K562 (cell line): ENCODE data around the gene TCEANC. TPM values are rescaled to one million over a fixed set of nuclear protein-coding genes. Genes with fewer than 3 reads are reported as not detected.

Source experiments
- ATAC-seq: fragments of 200-7000 bp; cut with Tn5 transposase; 3 replicates; pipeline ENCODE4 v1.9.1; 2020; ENCODE audit warnings: moderate library complexity
- BruUV-seq: library from RNA; stranded (reverse); fragments of 400-500 nt; replicated peaks from 2 replicates; lab custom pipeline; 2021; lab: Mats Ljungman, UMichigan
- CTCF ChIA-PET: fragments of 300-600 bp; formaldehyde crosslinking; extraction: SDS; loops from one replicate; lab custom pipeline; 2021; ENCODE audit warnings: low intra/inter-chr PET ratio; lab: Yijun Ruan, JAX
- POLR2A ChIA-PET: fragments of 300-600, 350-650 bp; sonication (Branson Sonifier 250); formaldehyde crosslinking; extraction: SDS; loops from one replicate; lab custom pipeline; 2021; ENCODE audit warnings: antibody characterized with exemption, inconsistent platforms; lab: Yijun Ruan, JAX
- DNase-seq, 4 experiments: peaks; one replicate each; pipeline versions ENCODE4 v3.0.0 to v3.0.0-alpha.2; 2011 to 2018; ENCODE audit warnings: low spot score in 3 of 4, mixed read lengths in 3 of 4; ENCODE audit errors: extremely low read depth in 1 of 4
- FAIRE-seq: peaks from 2 replicates; lab custom pipeline; 2011; peaks lifted over from hg19 to GRCh38; lab: Jason Lieb, UNC
- H2AFZ ChIP-seq: 2 replicates; pipeline ENCODE4 v1.6.0; 2011; ENCODE audit warnings: low read depth, low read length, control low read depth, inconsistent platforms
- H3K27ac ChIP-seq: fragments of 200-600 bp; 3 replicates; pipeline ENCODE4 v1.8.0; 2011; ENCODE audit warnings: low read depth, mild to moderate bottlenecking, control low read depth, inconsistent platforms, low read length, moderate library complexity, mixed read lengths; ENCODE audit errors: extremely low read depth
- H3K27me3 ChIP-seq, 2 experiments: fragments of 300-600 bp in 1 of 2; 2 replicates in 1 of 2; 3 replicates in 1 of 2; pipeline versions ENCODE4 v1.6.0 to v1.8.0; 2011; ENCODE audit warnings: inconsistent platforms in 2 of 2, low read length in 2 of 2, mild to moderate bottlenecking in 1 of 2, mixed read lengths in 1 of 2, moderate library complexity in 1 of 2; ENCODE audit not compliant: control insufficient read depth in 2 of 2, insufficient read depth in 2 of 2
- H3K36me3 ChIP-seq: fragments of 300-600 bp; 3 replicates; pipeline ENCODE4 v1.8.0; 2011; ENCODE audit warnings: mild to moderate bottlenecking, low read length, inconsistent platforms; ENCODE audit not compliant: control insufficient read depth, insufficient read depth
- H3K4me1 ChIP-seq, 2 experiments: fragments of 200-600 bp in 1 of 2; replicated peaks in 1 of 2; 2 replicates in 1 of 2; 3 replicates in 1 of 2; pipeline versions ENCODE4 v1.5.1 to v1.8.0; 2011; ENCODE audit warnings: inconsistent platforms in 2 of 2, low read length in 2 of 2, mild to moderate bottlenecking in 1 of 2, mixed read lengths in 1 of 2, moderate library complexity in 1 of 2; ENCODE audit not compliant: control insufficient read depth in 2 of 2, insufficient read depth in 2 of 2
- H3K4me2 ChIP-seq: 2 replicates; pipeline ENCODE4 v1.6.1; 2011; ENCODE audit warnings: low read length, control low read depth, inconsistent platforms, mixed read lengths; ENCODE audit not compliant: insufficient read depth
- H3K4me3 ChIP-seq: fragments of 200-600 bp; sonication (generic), shearing (Covaris generic); 2 replicates; pipeline ENCODE4 v1.5.1; 2016; ENCODE audit warnings: control low read depth, inconsistent platforms
- H3K79me2 ChIP-seq: fragments of 200-600 bp; 3 replicates; pipeline ENCODE4 v1.8.0; 2011; ENCODE audit warnings: low read length, inconsistent platforms; ENCODE audit not compliant: control insufficient read depth, insufficient read depth
- H3K9ac ChIP-seq, 2 experiments: 2 replicates each; pipeline versions ENCODE4 v1.6.0 to v1.6.1; 2011; ENCODE audit warnings: low read depth in 2 of 2, low read length in 2 of 2, control low read depth in 1 of 2, inconsistent platforms in 1 of 2, mild to moderate bottlenecking in 1 of 2, mixed read lengths in 1 of 2; ENCODE audit not compliant: insufficient read depth in 1 of 2
- H3K9me1 ChIP-seq: one replicate; pipeline ENCODE4 v1.6.0; 2011; ENCODE audit warnings: inconsistent platforms, mild to moderate bottlenecking, low read length, moderate library complexity; ENCODE audit not compliant: control insufficient read depth, insufficient read depth
- H3K9me3 ChIP-seq: replicated peaks from 2 replicates; pipeline ENCODE4 v1.5.1; 2011; ENCODE audit warnings: low read depth, low read length, inconsistent platforms; ENCODE audit not compliant: control insufficient read depth, insufficient read depth
- H4K20me1 ChIP-seq: replicated peaks from 2 replicates; pipeline ENCODE4 v1.6.1; 2011; ENCODE audit warnings: low read length, inconsistent platforms, mixed read lengths; ENCODE audit not compliant: control insufficient read depth, insufficient read depth
- ARID2 ChIP-seq: fragments of 450-650 bp; IDR thresholded peaks from 2 replicates; pipeline ENCODE4 v1.6.1; 2017; ENCODE audit warnings: antibody characterized with exemption, mild to moderate bottlenecking
- ARNT ChIP-seq, 2 experiments: fragments of 450-650 bp; IDR thresholded peaks; 2 replicates each; pipeline ENCODE4 v1.6.1; 2016; ENCODE audit warnings: mild to moderate bottlenecking in 1 of 2
- CBFA2T2 ChIP-seq: fragments of 450-650 bp; conservative IDR thresholded peaks from 2 replicates; pipeline ENCODE4 v1.6.1; 2017; ENCODE audit warnings: mild to moderate bottlenecking
- E2F6 ChIP-seq, 2 experiments: IDR thresholded peaks; 2 replicates each; pipeline ENCODE4 v1.6.1; 2011; ENCODE audit warnings: borderline replicate concordance in 1 of 2, control low read depth in 1 of 2, low read depth in 1 of 2, low read length in 1 of 2, mild to moderate bottlenecking in 1 of 2, mixed read lengths in 1 of 2, moderate library complexity in 1 of 2; ENCODE audit not compliant: insufficient read depth in 1 of 2, insufficient read length in 1 of 2, poor library complexity in 1 of 2, severe bottlenecking in 1 of 2; ENCODE audit errors: extremely low read depth in 1 of 2
- FOXM1 ChIP-seq, 2 experiments: fragments of 450-650 bp in 1 of 2; sonication (generic) in 1 of 2; formaldehyde crosslinking in 1 of 2; IDR thresholded peaks; 2 replicates each; pipeline versions ENCODE4 v1.6.1 to v1.9.0; 2017 to 2022; ENCODE audit warnings: low read depth in 2 of 2, mild to moderate bottlenecking in 2 of 2, missing genetic modification reagents in 1 of 2, moderate library complexity in 1 of 2
- PRPF4 ChIP-seq: fragments of 200-400 bp; formaldehyde crosslinking; IDR thresholded peaks from one replicate; pipeline ENCODE4 v1.6.1; 2017; ENCODE audit warnings: low read length, low read depth, mild to moderate bottlenecking; ENCODE audit not compliant: insufficient read depth, poor library complexity, severe bottlenecking
- REST ChIP-seq, 2 experiments: fragments of 450-650 bp; formaldehyde crosslinking in 1 of 2; IDR thresholded peaks; 2 replicates each; pipeline versions ENCODE4 v1.4.0 to v1.6.1; 2014 to 2020; ENCODE audit warnings: mild to moderate bottlenecking in 2 of 2, borderline replicate concordance in 1 of 2, low read depth in 1 of 2
- WGBS: fragments of 100-300 bp; shearing (Covaris generic); methylation state at CpG from one replicate; pipeline ENCODE4 v1.1.6; 2016; ENCODE audit warnings: low coverage, mixed read lengths; ENCODE audit not compliant: insufficient coverage; ENCODE audit errors: missing lambda C conversion rate; 5-methylcytosine and 5-hydroxymethylcytosine counted together
- in situ Hi-C: fragments of 300-500 bp; cut with MboI; formaldehyde crosslinking; loops from 4 replicates; pipeline ENCODE4 v1.15.0; 2018; ENCODE audit warnings: inconsistent platforms, mixed read lengths
- intact Hi-C: fragments of 100-400 bp; cut with micrococcal nuclease; formaldehyde crosslinking; loops from 2 replicates; pipeline ENCODE4 v1.14.2; 2022
- polyA plus RNA-seq, 8 experiments: library from polyadenylated mRNA; depleted of rRNA in 4 of 8; stranded (reverse) in 5 of 8; unstranded in 3 of 8; fragments of >200 nt; fragmentation: Nextera tagmentation in 2 of 8; fragmentation: Illumina TruSeq in 1 of 8; extraction: Ambion mirVana in 2 of 8; extraction: Trizol in 1 of 8; gene quantifications; 2 replicates each; pipeline versions ENCODE4 v1.2.1 to v1.2.3, GENCODE V29; 2011 to 2014; ENCODE audit warnings: inconsistent platforms in 1 of 8, missing spikeins in 1 of 8
- total RNA-seq, 7 experiments: library from RNA; depleted of rRNA in 6 of 7; stranded (reverse); fragments of >200 nt in 6 of 7; fragmentation: Illumina TruSeq in 2 of 7; extraction: Trizol in 2 of 7; gene quantifications; 2 replicates each; pipeline versions ENCODE4 v1.2.1 to v1.2.3, GENCODE V29; 2011 to 2021; ENCODE audit warnings: low replicate concordance in 1 of 7
- TF ChIP-seq, protein P1 (sequence below): fragments of 450-650 bp; IDR thresholded peaks from 2 replicates; pipeline ENCODE4 v1.6.1; 2017; ENCODE audit warnings: antibody characterized with exemption

The TCEANC gene
- total and polyA plus RNA-seq, 9 of the 15 experiments (the other 6 are each of a cell fraction or from before 2014, with no cell fraction given) = 1.2 to 2.8 (median 2.0) TPM

DNA sequence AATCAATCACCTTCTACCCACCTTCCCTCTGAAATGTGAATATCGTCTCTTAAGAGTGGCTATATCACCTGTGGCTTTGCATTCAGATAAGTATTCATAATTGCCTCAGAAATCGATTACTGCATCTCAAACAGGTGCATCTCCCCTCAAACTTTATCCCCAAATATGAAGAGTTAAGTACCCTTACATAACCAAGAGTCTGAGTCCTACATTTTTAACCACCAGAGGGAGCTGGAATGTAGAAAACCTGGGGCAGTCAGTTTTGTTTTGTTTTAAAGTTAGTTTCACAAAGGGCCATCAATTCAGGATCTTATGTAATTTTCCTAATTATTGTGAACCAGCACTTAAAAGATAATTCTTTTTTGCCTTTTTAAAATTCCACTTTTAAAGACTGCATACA is 5.7 kb downstream of the TCEANC start:
- ChIA-PET POLR2A (interaction anchor here (1.0 kb wide), 1 partner anchor 11 kb away, joined by 6 read pairs; no protein-coding TSS in a partner anchor), CTCF (interaction anchor here (1.5 to 2.3 kb wide), 2 partner anchors 90 to 374 kb away, joined by 6 to 19 read pairs; no protein-coding TSS in a partner anchor)
- ATAC-seq = peak; percentile 76
- peak overlapping the region; percentile 22; the same call in 1 of the 2 replicates for H2AFZ ChIP-seq
- H3K27ac ChIP-seq = no peak overlapping the region
- peaks cover 11% of the 10 kb centered on the region; the same call in 2 of the 3 replicates for H3K36me3 ChIP-seq
- WGBS = 0% methylated on average over 2 of the region's 2 CpGs
- FAIRE-seq = peak; percentile 49
- no peak overlapping the region for H3K4me3 ChIP-seq
- H4K20me1 ChIP-seq = no peaks in the 10 kb centered on the region
- H3K9me1 ChIP-seq = no peaks in the 10 kb centered on the region
- DNase-seq = peak; percentile 12 to 58 (median 22)
- H3K9me3 ChIP-seq = no peaks in the 10 kb centered on the region
- BruUV-seq = no TSS peak
- no peaks in the 10 kb centered on the region for H3K27me3 ChIP-seq
- H3K9ac ChIP-seq = no peak overlapping the region
- intact Hi-C loops = loop anchor here (1.0 to 2.0 kb wide), 3 partner anchors 32 to 374 kb away; no protein-coding TSS in a partner anchor
- in situ Hi-C loops = loop anchor here (25.0 kb wide), 1 partner anchor 696 kb away; no protein-coding TSS in a partner anchor
- H3K79me2 ChIP-seq = peaks cover 15% of the 10 kb centered on the region
- peaks cover 0 to 3% of the 10 kb centered on the region in 2 experiments; a peak in 2 of 5 replicates for H3K4me1 ChIP-seq
- H3K4me2 ChIP-seq = no peak overlapping the region
- TF ChIP-seq ARID2 (0 out of 2 replicates have a peak, but pooled peaks have one; percentile 11), CBFA2T2 (no peak), REST (IDR thresholded peaks at IDR 0.05; ENCODE audit: borderline replicate concordance) (peak; percentile 77), REST (CRISPR knock-in tag; IDR thresholded peaks at IDR 0.05; ENCODE audit: low read depth) (no peak), FOXM1 (IDR thresholded peaks at IDR 0.05; ENCODE audit: low read depth) (peak; percentile 22; the same call in 1 of the 2 replicates), FOXM1 (CRISPR knock-in tag; IDR thresholded peaks at IDR 0.05; ENCODE audit: low read depth) (no peak), ARNT (IDR thresholded peaks at IDR 0.05) (no peak), PRPF4 (no peak), E2F6 (IDR thresholded peaks at IDR 0.05; ENCODE audit: borderline replicate concordance in 1 of 2, extremely low read depth in 1 of 2, insufficient read depth in 1 of 2, insufficient read length in 1 of 2, low read depth in 1 of 2, low read length in 1 of 2, poor library complexity in 1 of 2, severe bottlenecking in 1 of 2) (no peak)
- TF ChIP-seq, protein P1, sequence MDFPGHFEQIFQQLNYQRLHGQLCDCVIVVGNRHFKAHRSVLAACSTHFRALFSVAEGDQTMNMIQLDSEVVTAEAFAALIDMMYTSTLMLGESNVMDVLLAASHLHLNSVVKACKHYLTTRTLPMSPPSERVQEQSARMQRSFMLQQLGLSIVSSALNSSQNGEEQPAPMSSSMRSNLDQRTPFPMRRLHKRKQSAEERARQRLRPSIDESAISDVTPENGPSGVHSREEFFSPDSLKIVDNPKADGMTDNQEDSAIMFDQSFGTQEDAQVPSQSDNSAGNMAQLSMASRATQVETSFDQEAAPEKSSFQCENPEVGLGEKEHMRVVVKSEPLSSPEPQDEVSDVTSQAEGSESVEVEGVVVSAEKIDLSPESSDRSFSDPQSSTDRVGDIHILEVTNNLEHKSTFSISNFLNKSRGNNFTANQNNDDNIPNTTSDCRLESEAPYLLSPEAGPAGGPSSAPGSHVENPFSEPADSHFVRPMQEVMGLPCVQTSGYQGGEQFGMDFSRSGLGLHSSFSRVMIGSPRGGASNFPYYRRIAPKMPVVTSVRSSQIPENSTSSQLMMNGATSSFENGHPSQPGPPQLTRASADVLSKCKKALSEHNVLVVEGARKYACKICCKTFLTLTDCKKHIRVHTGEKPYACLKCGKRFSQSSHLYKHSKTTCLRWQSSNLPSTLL = no peak
